H1 (cell line): ENCODE results near the gene NKPD1. TPM values are rescaled to one million over a fixed set of nuclear protein-coding genes. Genes with fewer than 3 reads are reported as not detected.

Experiments
- CTCF ChIA-PET: fragments of 300-600 bp; sonication (Branson Sonifier 250); formaldehyde crosslinking; loops from one replicate; lab custom pipeline; 2021; ENCODE audit not compliant: partially characterized antibody; lab: Charles Lee
- POLR2A ChIA-PET: fragments of 300-600 bp; sonication (Branson Sonifier 250); formaldehyde crosslinking; loops from one replicate; lab custom pipeline; 2021; ENCODE audit warnings: inconsistent platforms; ENCODE audit not compliant: partially characterized antibody; lab: Charles Lee
- DNase-seq, 2 experiments: peaks; one replicate each; pipeline versions ENCODE4 v3.0.0 to v3.0.0-alpha.2; 2010 to 2022; ENCODE audit warnings: low spot score in 2 of 2, low read depth in 1 of 2, mixed read lengths in 1 of 2
- FAIRE-seq: peaks from 2 replicates; lab custom pipeline; 2011; peaks lifted over from hg19 to GRCh38; lab: Jason Lieb, UNC
- H2AFZ ChIP-seq: 2 replicates; pipeline ENCODE4 v1.8.1; 2012; ENCODE audit warnings: low read length, inconsistent platforms
- H2AK5ac ChIP-seq: 2 replicates; pipeline ENCODE4 v1.6.1; 2013; ENCODE audit warnings: low read depth, low read length
- H2BK120ac ChIP-seq: replicated peaks from 2 replicates; pipeline ENCODE3; 2013; ENCODE audit warnings: low read depth, low read length, inconsistent platforms
- H2BK12ac ChIP-seq: 2 replicates; pipeline ENCODE4 v1.6.1; 2013; ENCODE audit warnings: low read depth, low read length
- H2BK15ac ChIP-seq: 2 replicates; pipeline ENCODE4 v1.6.1; 2013; ENCODE audit warnings: low read length
- H2BK20ac ChIP-seq: 2 replicates; pipeline ENCODE4 v1.6.1; 2013; ENCODE audit warnings: low read length
- H2BK5ac ChIP-seq: 2 replicates; pipeline ENCODE4 v1.6.1; 2013; ENCODE audit warnings: low read depth, low read length
- H3K14ac ChIP-seq: 2 replicates; pipeline ENCODE4 v1.6.1; 2013; ENCODE audit warnings: inconsistent platforms; ENCODE audit not compliant: insufficient read length
- H3K18ac ChIP-seq: 2 replicates; pipeline ENCODE4 v1.6.1; 2013; ENCODE audit warnings: low read length; ENCODE audit errors: extremely low read depth
- H3K23ac ChIP-seq: 2 replicates; pipeline ENCODE4 v1.6.1; 2013; ENCODE audit warnings: inconsistent platforms; ENCODE audit not compliant: insufficient read length
- H3K23me2 ChIP-seq: 2 replicates; pipeline ENCODE4 v1.6.1; 2013; ENCODE audit warnings: low read depth, low read length
- H3K27ac ChIP-seq: 2 replicates; pipeline ENCODE4 v1.6.1; 2011; ENCODE audit warnings: low read depth, low read length, inconsistent platforms
- H3K27me3 ChIP-seq, 4 experiments: replicated peaks in 1 of 4; 1 replicate in 1 of 4; 2 replicates in 3 of 4; pipeline versions ENCODE4 v1.6.1 to v1.8.1; 2011 to 2013; ENCODE audit warnings: low read length in 3 of 4, mild to moderate bottlenecking in 3 of 4, inconsistent platforms in 2 of 4, mixed read lengths in 2 of 4, moderate library complexity in 1 of 4; ENCODE audit not compliant: control insufficient read depth in 3 of 4, insufficient read depth in 3 of 4; ENCODE audit errors: extremely low read depth in 1 of 4
- H3K36me3 ChIP-seq, 4 experiments: 2 replicates each; pipeline versions ENCODE4 v1.6.1 to v1.8.1; 2011 to 2013; ENCODE audit warnings: mild to moderate bottlenecking in 4 of 4, low read length in 3 of 4, moderate library complexity in 2 of 4, control low read depth in 1 of 4, inconsistent platforms in 1 of 4; ENCODE audit not compliant: insufficient read depth in 4 of 4, control insufficient read depth in 2 of 4
- H3K4ac ChIP-seq: replicated peaks from 2 replicates; pipeline ENCODE3; 2013; ENCODE audit warnings: low read length, low read depth, mixed read lengths, inconsistent platforms; ENCODE audit not compliant: insufficient read length
- H3K4me1 ChIP-seq, 4 experiments: replicated peaks in 1 of 4; 1 replicate in 1 of 4; 2 replicates in 3 of 4; pipeline versions ENCODE4 v1.6.1 to v1.8.1; 2011 to 2013; ENCODE audit warnings: low read length in 3 of 4, inconsistent platforms in 2 of 4, mixed read lengths in 1 of 4; ENCODE audit not compliant: insufficient read depth in 4 of 4, control insufficient read depth in 3 of 4
- H3K4me2 ChIP-seq, 2 experiments: 2 replicates each; pipeline versions ENCODE4 v1.6.1 to v1.8.1; 2011 to 2013; ENCODE audit warnings: low read depth in 2 of 2, low read length in 2 of 2, control low read depth in 1 of 2, inconsistent platforms in 1 of 2, mild to moderate bottlenecking in 1 of 2; ENCODE audit not compliant: insufficient read depth in 1 of 2
- H3K4me3 ChIP-seq, 4 experiments: fragments of 200-600, 300-600 bp in 1 of 4; sonication (generic), shearing (Covaris generic), sonication (Bioruptor Twin) in 1 of 4; 2 replicates each; pipeline versions ENCODE4 v1.5.1 to v1.8.1; 2011 to 2016; ENCODE audit warnings: low read length in 4 of 4, low read depth in 3 of 4, control low read depth in 2 of 4, inconsistent platforms in 2 of 4, mild to moderate bottlenecking in 2 of 4, mixed read lengths in 1 of 4, moderate library complexity in 1 of 4; ENCODE audit not compliant: insufficient read depth in 2 of 4; ENCODE audit errors: extremely low read depth in 1 of 4
- H3K56ac ChIP-seq: replicated peaks from 2 replicates; pipeline ENCODE3; 2013; ENCODE audit warnings: low read depth, mild to moderate bottlenecking, mixed read lengths, low read length, inconsistent platforms; ENCODE audit not compliant: insufficient read length
- H3K79me1 ChIP-seq: 2 replicates; pipeline ENCODE4 v1.6.1; 2013; ENCODE audit warnings: low read depth, low read length, control low read depth
- H3K79me2 ChIP-seq, 2 experiments: 2 replicates each; pipeline versions ENCODE4 v1.6.1 to v1.8.1; 2012 to 2013; ENCODE audit warnings: low read length in 2 of 2, mild to moderate bottlenecking in 2 of 2, inconsistent platforms in 1 of 2; ENCODE audit not compliant: insufficient read depth in 2 of 2, control insufficient read depth in 1 of 2
- H3K9ac ChIP-seq, 4 experiments: replicated peaks in 1 of 4; 1 replicate in 1 of 4; 2 replicates in 3 of 4; pipeline versions ENCODE4 v1.6.1 to v1.8.1; 2011 to 2013; ENCODE audit warnings: low read depth in 3 of 4, low read length in 3 of 4, control low read depth in 2 of 4, mild to moderate bottlenecking in 2 of 4, moderate library complexity in 2 of 4, inconsistent platforms in 1 of 4; ENCODE audit errors: extremely low read depth in 1 of 4
- H3K9me3 ChIP-seq, 2 experiments: 2 replicates each; pipeline versions ENCODE4 v1.6.1 to v1.8.1; 2012 to 2013; ENCODE audit warnings: mild to moderate bottlenecking in 2 of 2, moderate library complexity in 2 of 2, control low read depth in 1 of 2, inconsistent platforms in 1 of 2, low read depth in 1 of 2, low read length in 1 of 2, mixed read lengths in 1 of 2; ENCODE audit not compliant: insufficient read depth in 2 of 2
- H4K20me1 ChIP-seq, 2 experiments: replicated peaks in 1 of 2; 2 replicates each; pipeline versions ENCODE3 to v1.8.1; 2011 to 2013; ENCODE audit warnings: inconsistent platforms in 2 of 2, low read length in 2 of 2, mild to moderate bottlenecking in 1 of 2; ENCODE audit not compliant: insufficient read depth in 2 of 2, control insufficient read depth in 1 of 2
- H4K5ac ChIP-seq: 2 replicates; pipeline ENCODE4 v1.6.1; 2013; ENCODE audit warnings: low read length, low read depth, mixed read lengths, inconsistent platforms; ENCODE audit not compliant: insufficient read length
- H4K8ac ChIP-seq: 2 replicates; pipeline ENCODE4 v1.8.0; 2013; ENCODE audit warnings: mild to moderate bottlenecking, moderate library complexity, low read length, inconsistent platforms; ENCODE audit not compliant: insufficient read depth; ENCODE audit errors: extremely low read depth
- H4K91ac ChIP-seq: replicated peaks from 2 replicates; pipeline ENCODE3; 2013; ENCODE audit warnings: low read length, mixed read lengths, inconsistent platforms; ENCODE audit not compliant: insufficient read length
- EGR1 ChIP-seq: IDR thresholded peaks from 2 replicates; pipeline ENCODE4 v1.6.1; 2011; ENCODE audit warnings: low read depth, low read length, borderline replicate concordance
- EZH2 ChIP-seq: fragments of 200-600 bp; sonication (generic); IDR thresholded peaks from 2 replicates; pipeline ENCODE4 v1.7.1; 2012; ENCODE audit warnings: low read depth, mild to moderate bottlenecking, moderate library complexity, low read length, inconsistent platforms; ENCODE audit not compliant: severe bottlenecking
- FOSL1 ChIP-seq: IDR thresholded peaks from 2 replicates; pipeline ENCODE4 v1.6.1; 2011; ENCODE audit warnings: mild to moderate bottlenecking, low read depth, low read length, moderate library complexity; ENCODE audit not compliant: insufficient read depth
- HDAC6 ChIP-seq: IDR thresholded peaks from one replicate; pipeline ENCODE4 v1.7.1; 2012; ENCODE audit warnings: low read depth, mild to moderate bottlenecking, inconsistent platforms, low read length, moderate library complexity
- JUN ChIP-seq: IDR thresholded peaks from 2 replicates; pipeline ENCODE4 v1.6.1; 2011; ENCODE audit warnings: low read depth, mild to moderate bottlenecking, improper control_type of control experiment, low read length
- PHF8 ChIP-seq: fragments of 200-600 bp; sonication (generic); conservative IDR thresholded peaks from 2 replicates; pipeline ENCODE4 v1.7.1; 2012; ENCODE audit warnings: low read depth, mild to moderate bottlenecking, inconsistent platforms, low read length, moderate library complexity
- POLR2A ChIP-seq, 2 experiments: IDR thresholded peaks; 1 replicate in 1 of 2; 2 replicates in 1 of 2; pipeline ENCODE4 v1.6.1; 2011; ENCODE audit warnings: low read depth in 2 of 2, low read length in 2 of 2, mild to moderate bottlenecking in 2 of 2; ENCODE audit errors: control extremely low read depth in 1 of 2
- POU5F1 ChIP-seq: IDR thresholded peaks from 2 replicates; pipeline ENCODE4 v1.6.1; 2011; ENCODE audit warnings: low read depth, mild to moderate bottlenecking, low read length, moderate library complexity
- RFX5 ChIP-seq: IDR thresholded peaks from 2 replicates; pipeline ENCODE4 v1.6.1; 2011; ENCODE audit warnings: low read depth, low read length, improper control_type of control experiment, borderline replicate concordance
- RNF2 ChIP-seq: fragments of 200-900, 300-1000 bp; sonication (generic); IDR thresholded peaks from 2 replicates; pipeline ENCODE4 v1.7.1; 2016; ENCODE audit warnings: borderline replicate concordance, low read depth, mild to moderate bottlenecking, antibody characterized with exemption, low read length; ENCODE audit not compliant: poor library complexity, severe bottlenecking; ENCODE audit errors: missing control alignments
- TBP ChIP-seq: IDR thresholded peaks from 2 replicates; pipeline ENCODE4 v1.6.1; 2011; ENCODE audit warnings: low read depth, low read length, improper control_type of control experiment
- TEAD4 ChIP-seq: IDR thresholded peaks from 2 replicates; pipeline ENCODE4 v1.6.1; 2012; ENCODE audit warnings: low read depth, low read length, inconsistent platforms, mixed read lengths
- WGBS, 2 experiments: shearing (Covaris generic) in 1 of 2; methylation state at CpG; one replicate each; pipeline versions ENCODE4 v1.1.6 to v1.1.7; 2013 to 2015; ENCODE audit warnings: low lambda C conversion rate in 2 of 2, mixed read lengths in 2 of 2, inconsistent platforms in 1 of 2, low coverage in 1 of 2, missing lambda C conversion rate in 1 of 2; ENCODE audit not compliant: insufficient replicate concordance in 2 of 2, insufficient coverage in 1 of 2, insufficient read length in 1 of 2; ENCODE audit errors: extremely low coverage in 1 of 2, missing lambda C conversion rate in 1 of 2; 5-methylcytosine and 5-hydroxymethylcytosine counted together
- polyA plus RNA-seq, 7 experiments: library from polyadenylated mRNA; depleted of rRNA in 3 of 7; stranded (reverse) in 5 of 7; unstranded in 2 of 7; fragments of >200 nt in 5 of 7; fragments of 200-250 nt in 2 of 7; gene quantifications; 1 replicate in 5 of 7; 2 replicates in 1 of 7; 4 replicates in 1 of 7; pipeline versions ENCODE4 v1.2.1 to v1.2.3, GENCODE V29; 2011 to 2013; ENCODE audit warnings: missing spikeins in 2 of 7, mixed read lengths in 2 of 7
- total RNA-seq: library from RNA; stranded (reverse); fragmentation: NEBNext Ultra II Directional; extraction: Animal tissue kit (Norgen Biotek cat#: 25700); gene quantifications from 2 replicates; pipeline ENCODE4 v1.2.1, GENCODE V29; 2021
- TF ChIP-seq, protein P1 (sequence below): IDR thresholded peaks from 2 replicates; pipeline ENCODE4 v1.6.1; 2012; ENCODE audit warnings: inconsistent platforms

NKPD1 gene
- total and polyA plus RNA-seq, 2 of the 8 experiments (the other 6 are each of a cell fraction or from before 2014, with no cell fraction given): 0.30 to 0.39 TPM

DNA sequence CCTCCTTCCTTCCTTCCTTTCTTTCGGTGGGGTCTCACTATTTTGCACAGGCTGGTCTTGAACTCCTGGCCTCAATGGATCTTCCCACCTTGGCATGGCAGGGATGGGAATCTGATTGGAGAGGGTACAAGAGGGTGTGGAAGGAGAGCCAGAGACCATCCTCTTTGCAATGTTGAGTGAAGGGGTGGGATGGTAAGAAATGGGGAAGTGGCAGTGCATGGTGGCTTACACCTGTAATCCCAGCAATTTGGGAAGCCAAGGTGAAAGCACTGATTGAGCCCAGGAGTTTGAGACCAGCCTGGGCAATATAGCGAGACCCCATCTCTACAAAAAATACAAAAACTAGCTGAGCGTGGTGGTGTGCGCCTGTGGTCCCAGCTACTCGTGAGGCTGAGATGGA lies 23.3 kb upstream of the NKPD1 start:
- H3K4me2 ChIP-seq: no peak overlapping the region
- whole genome bisulfite sequencing, 2 experiments: 80% methylated on average over 5 of the region's 5 CpGs; no CpG with 5 or more reads in 1 of the 2 experiments
- H3K36me3 ChIP-seq: no peaks in the 10 kb centered on the region
- no peak overlapping the region for H2BK20ac ChIP-seq
- no peak overlapping the region for H2AFZ ChIP-seq
- H3K18ac ChIP-seq: no peak overlapping the region
- no peak overlapping the region for H4K8ac ChIP-seq
- no peak overlapping the region for H2BK15ac ChIP-seq
- no peak overlapping the region for H3K27ac ChIP-seq
- no peak overlapping the region for H3K14ac ChIP-seq
- no peak overlapping the region for H2BK12ac ChIP-seq
- CTCF ChIA-PET: interaction anchor here (8.1 kb wide), 1 partner anchor 19 kb away, joined by 54 read pairs; no protein-coding TSS in a partner anchor
- peaks cover 2% of the 10 kb centered on the region in 2 experiments for H4K20me1 ChIP-seq
- no peak overlapping the region for H3K4ac ChIP-seq
- no peak overlapping the region for H3K4me3 ChIP-seq
- peaks cover 2% of the 10 kb centered on the region; the same call in 1 of the 2 replicates for H3K79me1 ChIP-seq
- no peak overlapping the region for H2BK5ac ChIP-seq
- POLR2A ChIA-PET: interaction anchor here (0.6 to 1.6 kb wide), 3 partner anchors 104 to 680 kb away, joined by 3 to 4 read pairs (median 3); partner anchors contain the start of gene FOXA3
- peaks cover 0 to 8% (median 2%) of the 10 kb centered on the region in 4 experiments; a peak in 4 of 7 replicates for H3K4me1 ChIP-seq
- no peak for DNase-seq
- no peak overlapping the region for H2BK120ac ChIP-seq
- H3K9me3 ChIP-seq: no peaks in the 10 kb centered on the region
- H4K5ac ChIP-seq: no peak overlapping the region
- H3K23me2 ChIP-seq: peaks cover 7% of the 10 kb centered on the region
- H2AK5ac ChIP-seq: no peak overlapping the region
- H4K91ac ChIP-seq: no peak overlapping the region
- H3K23ac ChIP-seq: no peak overlapping the region
- H3K27me3 ChIP-seq: no peaks in the 10 kb centered on the region; a peak in 1 of 7 replicates
- peaks cover 0 to 6% of the 10 kb centered on the region in 2 experiments; a peak in 1 of 4 replicates for H3K79me2 ChIP-seq
- H3K56ac ChIP-seq: no peak overlapping the region
- H3K9ac ChIP-seq: no peak overlapping the region
- no peak for FAIRE-seq
- TF ChIP-seq EZH2 (no peak), JUN (no peak), PHF8 (no peak), RNF2 (no peak), FOSL1 (no peak), TEAD4 (no peak), HDAC6 (no peak), EGR1 (no peak), TBP (no peak), POLR2A (IDR thresholded peaks at IDR 0.05; ENCODE audit: control extremely low read depth in 1 of 2, low read depth in 2 of 2, low read length in 2 of 2) (no peak), POU5F1 (no peak), RFX5 (no peak)
- TF ChIP-seq, protein P1, sequence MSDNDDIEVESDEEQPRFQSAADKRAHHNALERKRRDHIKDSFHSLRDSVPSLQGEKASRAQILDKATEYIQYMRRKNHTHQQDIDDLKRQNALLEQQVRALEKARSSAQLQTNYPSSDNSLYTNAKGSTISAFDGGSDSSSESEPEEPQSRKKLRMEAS: no peak
